ENCODE measurements around the gene TBC1D20. TPM values are rescaled to one million over a fixed set of nuclear protein-coding genes. Genes with fewer than 3 reads are reported as not detected.
"Not testable (repeated sequence)": the region's sequence is repeated elsewhere in the genome, so short reads cannot be mapped to it uniquely, and the experiment has no call there.

TBC1D20 gene
- total RNA-seq, 1 experiment from 2014 or later: 18.7 TPM

DNA sequence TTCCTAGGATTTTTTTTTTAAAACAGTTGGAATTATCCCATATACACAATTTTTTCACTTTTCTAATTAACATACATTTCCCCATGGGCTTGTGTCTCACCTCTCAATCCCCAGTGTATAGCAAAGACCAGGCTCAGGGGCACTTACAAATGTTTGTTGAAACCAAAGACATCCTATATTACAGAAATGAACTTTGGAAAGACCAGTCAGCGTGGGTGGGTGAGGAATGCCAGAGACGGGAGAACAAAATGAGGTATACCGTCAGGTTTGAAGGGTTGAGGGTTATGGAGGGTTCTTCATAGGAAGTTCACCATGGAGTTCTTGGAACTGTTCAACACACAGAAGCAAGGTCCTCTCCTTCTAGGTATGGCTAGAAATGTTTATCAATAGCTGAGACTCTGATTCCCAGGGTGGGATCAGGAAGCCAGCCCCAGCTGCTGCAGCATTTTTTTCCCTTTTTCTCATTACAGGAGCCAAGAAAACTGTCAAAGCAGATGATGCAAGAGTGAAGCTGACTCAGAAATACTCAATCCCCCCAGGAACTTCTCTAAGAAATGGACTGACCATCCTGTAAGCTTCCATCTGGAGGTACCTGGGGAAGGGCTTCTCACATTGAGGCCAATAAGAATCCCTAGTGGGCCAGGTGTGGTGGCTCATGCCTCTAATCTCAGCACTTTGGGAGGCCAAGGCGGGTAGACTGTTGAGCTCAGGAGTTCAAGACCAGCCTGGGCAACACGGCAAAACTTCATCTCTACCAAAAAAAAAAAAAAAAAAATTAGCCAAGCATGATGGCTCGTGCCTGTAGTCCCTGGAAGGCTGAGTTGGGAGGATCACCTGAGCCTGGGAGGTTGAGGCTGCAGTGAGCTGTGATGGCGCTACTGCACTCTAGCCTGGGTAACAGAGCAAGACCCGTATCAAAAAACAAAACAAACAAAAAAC is 15.9 kb upstream of the TBC1D20 start:
- Mint-ChIP-seq H3K36me3 (ENCODE audit: insufficient read depth, unreplicated experiment) (peaks cover 44% of the 10 kb centered on the region), H3K4me3 (ENCODE audit: low read depth, unreplicated experiment) (no peak overlapping the region), H3K27ac (ENCODE audit: unreplicated experiment) (no peak overlapping the region), H3K4me1 (ENCODE audit: low read depth, unreplicated experiment) (peaks cover 8% of the 10 kb centered on the region), H3K9me3 (ENCODE audit: low read depth, unreplicated experiment) (no peaks in the 10 kb centered on the region), H3K27me3 (ENCODE audit: unreplicated experiment) (no peaks in the 10 kb centered on the region)
- intact Hi-C loops (cut with micrococcal nuclease; ENCODE audit: unreplicated experiment): no loop called here
- TF ChIP-seq, protein P1, sequence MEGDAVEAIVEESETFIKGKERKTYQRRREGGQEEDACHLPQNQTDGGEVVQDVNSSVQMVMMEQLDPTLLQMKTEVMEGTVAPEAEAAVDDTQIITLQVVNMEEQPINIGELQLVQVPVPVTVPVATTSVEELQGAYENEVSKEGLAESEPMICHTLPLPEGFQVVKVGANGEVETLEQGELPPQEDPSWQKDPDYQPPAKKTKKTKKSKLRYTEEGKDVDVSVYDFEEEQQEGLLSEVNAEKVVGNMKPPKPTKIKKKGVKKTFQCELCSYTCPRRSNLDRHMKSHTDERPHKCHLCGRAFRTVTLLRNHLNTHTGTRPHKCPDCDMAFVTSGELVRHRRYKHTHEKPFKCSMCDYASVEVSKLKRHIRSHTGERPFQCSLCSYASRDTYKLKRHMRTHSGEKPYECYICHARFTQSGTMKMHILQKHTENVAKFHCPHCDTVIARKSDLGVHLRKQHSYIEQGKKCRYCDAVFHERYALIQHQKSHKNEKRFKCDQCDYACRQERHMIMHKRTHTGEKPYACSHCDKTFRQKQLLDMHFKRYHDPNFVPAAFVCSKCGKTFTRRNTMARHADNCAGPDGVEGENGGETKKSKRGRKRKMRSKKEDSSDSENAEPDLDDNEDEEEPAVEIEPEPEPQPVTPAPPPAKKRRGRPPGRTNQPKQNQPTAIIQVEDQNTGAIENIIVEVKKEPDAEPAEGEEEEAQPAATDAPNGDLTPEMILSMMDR (IDR thresholded peaks at IDR 0.05; ENCODE audit: unreplicated experiment): no peak
- no TSS peak for BruUV-seq (replicated peaks)
- CTCF ChIA-PET: no interaction called here
- no peak for DNase-seq

DNA sequence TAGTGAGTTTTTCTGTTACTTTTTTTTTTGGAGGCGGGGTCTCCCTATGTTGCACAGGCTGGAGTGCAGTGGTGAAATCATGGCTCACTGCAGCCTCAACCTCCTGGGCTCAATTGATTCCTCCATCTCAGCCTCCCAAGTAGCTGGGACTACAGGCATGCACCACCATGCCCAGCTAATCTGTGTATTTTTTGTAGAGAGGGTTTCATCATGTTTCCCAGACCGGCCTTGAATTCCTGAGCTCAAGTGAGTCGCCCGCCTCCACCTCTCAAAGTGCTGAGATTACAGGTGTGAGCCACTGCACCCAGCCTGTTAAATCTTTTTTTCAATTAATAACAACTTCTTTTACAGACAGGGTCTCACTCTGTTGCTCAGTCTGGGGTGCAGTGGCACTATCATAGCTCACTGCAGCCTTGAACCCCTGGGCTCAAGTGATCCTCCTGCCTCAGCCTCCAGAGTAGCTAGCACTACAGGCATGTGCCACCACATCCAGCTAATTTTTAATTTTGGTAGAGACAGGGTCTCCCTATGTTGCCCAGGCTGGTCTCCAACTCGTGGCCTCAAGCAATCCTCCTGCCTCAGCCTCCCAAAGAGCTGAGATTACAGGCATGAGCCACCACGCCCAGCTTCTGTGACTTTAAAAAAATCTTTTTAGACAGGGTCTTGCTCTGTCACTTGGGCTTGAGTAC is 14.4 kb upstream of the TBC1D20 start:
- H3K27ac Mint-ChIP-seq (ENCODE audit: unreplicated experiment); intact Hi-C loops (cut with micrococcal nuclease; ENCODE audit: unreplicated experiment); H3K27me3 Mint-ChIP-seq (ENCODE audit: unreplicated experiment); DNase-seq; BruUV-seq (replicated peaks); H3K4me1 Mint-ChIP-seq (ENCODE audit: low read depth, unreplicated experiment); H3K9me3 Mint-ChIP-seq (ENCODE audit: low read depth, unreplicated experiment); H3K4me3 Mint-ChIP-seq (ENCODE audit: low read depth, unreplicated experiment): not testable (repeated sequence)
- H3K36me3 Mint-ChIP-seq (ENCODE audit: insufficient read depth, unreplicated experiment): peaks cover 33% of the 10 kb centered on the region
- CTCF ChIA-PET: interaction anchor here (0.6 kb wide), 1 partner anchor 11 kb away, joined by 5 read pairs; no protein-coding TSS in a partner anchor

DNA sequence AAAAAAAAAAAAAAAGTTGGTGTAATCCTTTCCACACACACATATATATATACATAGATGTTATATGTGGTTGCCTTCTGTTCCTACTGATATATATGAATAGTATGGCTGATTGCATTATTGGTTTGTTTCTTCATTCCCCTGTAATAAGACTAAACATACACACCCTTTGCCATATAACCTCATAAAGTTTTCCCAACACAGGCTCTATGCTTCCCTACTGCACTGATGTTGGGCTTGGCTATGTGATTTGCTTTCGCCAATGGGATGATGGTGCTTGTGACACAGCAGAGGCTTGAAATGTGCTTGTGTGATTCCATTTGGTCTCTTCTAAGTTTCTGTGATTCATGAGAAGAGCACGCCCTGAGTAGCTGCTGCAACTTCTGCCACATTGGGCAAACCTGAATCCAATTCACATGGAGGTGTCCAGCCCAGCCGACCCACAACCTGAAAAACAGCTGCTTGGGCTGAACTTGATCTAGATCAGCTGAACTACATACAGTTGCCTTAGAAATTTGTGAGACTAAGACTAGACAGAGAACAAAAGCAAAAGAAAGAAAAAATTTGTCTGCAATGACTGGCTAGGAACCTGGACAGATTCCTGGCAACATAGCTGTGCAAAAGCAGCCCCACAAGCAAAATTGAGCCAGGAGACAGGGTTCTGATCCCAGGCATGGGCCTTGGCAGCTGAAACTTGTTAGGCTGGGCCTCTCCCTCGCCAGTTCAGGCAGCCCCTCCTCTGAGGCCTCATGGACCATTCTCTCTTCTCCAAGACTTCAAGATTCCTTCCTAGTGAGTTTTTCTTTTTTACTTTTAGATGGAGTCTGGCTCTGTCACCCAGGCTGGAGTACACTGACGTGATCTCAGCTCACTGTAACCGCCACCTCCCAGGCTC is 13.4 kb upstream of the TBC1D20 start:
- CTCF ChIA-PET: no interaction called here

DNA sequence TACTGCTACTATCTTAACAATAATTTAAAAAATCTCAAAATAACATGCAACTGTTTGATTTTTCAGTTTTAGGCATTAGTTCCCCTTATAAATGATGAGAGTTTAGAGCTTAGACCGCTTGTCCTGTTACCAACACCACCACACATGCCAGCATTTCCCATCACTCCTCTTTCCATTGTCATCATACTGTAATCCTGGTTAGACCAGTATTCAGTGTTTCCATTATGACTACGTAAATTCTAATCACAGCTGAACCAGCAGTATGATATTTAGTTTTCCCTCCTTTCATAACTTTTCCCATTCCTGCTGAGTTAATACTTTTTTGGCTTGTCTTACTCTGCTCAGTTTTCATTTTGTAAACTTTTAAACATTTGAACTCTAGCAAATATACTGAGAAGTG is 12.2 kb upstream of the TBC1D20 start:
- H3K4me1 Mint-ChIP-seq (ENCODE audit: low read depth, unreplicated experiment): peaks cover 8% of the 10 kb centered on the region
- intact Hi-C loops (cut with micrococcal nuclease; ENCODE audit: unreplicated experiment): no loop called here
- no TSS peak for BruUV-seq (replicated peaks)
- TF ChIP-seq, protein P1 (IDR thresholded peaks at IDR 0.05; ENCODE audit: unreplicated experiment): no peak
- CTCF ChIA-PET: no interaction called here
- H3K27me3 Mint-ChIP-seq (ENCODE audit: unreplicated experiment): no peaks in the 10 kb centered on the region
- H3K9me3 Mint-ChIP-seq (ENCODE audit: low read depth, unreplicated experiment): peaks cover 4% of the 10 kb centered on the region
- H3K36me3 Mint-ChIP-seq (ENCODE audit: insufficient read depth, unreplicated experiment): peaks cover 27% of the 10 kb centered on the region
- no peak overlapping the region for H3K27ac Mint-ChIP-seq (ENCODE audit: unreplicated experiment)
- no peak for DNase-seq
- no peak overlapping the region for H3K4me3 Mint-ChIP-seq (ENCODE audit: low read depth, unreplicated experiment)

More for the DNA sequence above, 13.4 kb upstream of the TBC1D20 start:
- peaks cover 8% of the 10 kb centered on the region for H3K4me1 Mint-ChIP-seq (ENCODE audit: low read depth, unreplicated experiment)
- H3K4me3 Mint-ChIP-seq (ENCODE audit: low read depth, unreplicated experiment): no peak overlapping the region
- BruUV-seq (replicated peaks): no TSS peak
- intact Hi-C loops (cut with micrococcal nuclease; ENCODE audit: unreplicated experiment): no loop called here
- no peaks in the 10 kb centered on the region for H3K9me3 Mint-ChIP-seq (ENCODE audit: low read depth, unreplicated experiment)
- peaks cover 32% of the 10 kb centered on the region for H3K36me3 Mint-ChIP-seq (ENCODE audit: insufficient read depth, unreplicated experiment)
- TF ChIP-seq, protein P1 (IDR thresholded peaks at IDR 0.05; ENCODE audit: unreplicated experiment): no peak
- H3K27ac Mint-ChIP-seq (ENCODE audit: unreplicated experiment): no peak overlapping the region
- no peak for DNase-seq
- no peaks in the 10 kb centered on the region for H3K27me3 Mint-ChIP-seq (ENCODE audit: unreplicated experiment)
